GM23248 (cell line): ENCODE results near the gene RNF126.

ENCODE experiments used
- EZH2 ChIP-seq: fragments of 200-600 bp; sonication (generic); IDR thresholded peaks from 2 replicates; pipeline ENCODE4 v1.6.1; 2018; ENCODE audit warnings: antibody characterized with exemption, mild to moderate bottlenecking; ENCODE audit not compliant: insufficient read depth, poor library complexity, severe bottlenecking
- EZH2phosphoT487 ChIP-seq: fragments of 200-600 bp; sonication (generic); IDR thresholded peaks from 2 replicates; pipeline ENCODE4 v1.6.1; 2018; ENCODE audit warnings: antibody characterized with exemption, moderate library complexity, mild to moderate bottlenecking, low read depth; ENCODE audit not compliant: insufficient read depth

GRCh38 chr19:703329-703650, 40.3 kb upstream of the RNF126 start:
- TF ChIP-seq EZH2 (no peak), EZH2phosphoT487 (no peak)
